NCI-H1105 (cell line): ENCODE measurements around the gene CFAP58.

Experiments used
- DNase-seq: peaks from one replicate; lab custom pipeline; 2025; lab: John Stamatoyannopoulos, UW

CFAP58 gene

GRCh38 chr10:104487794-104488438 is 134.3 kb downstream of the CFAP58 start:
- no peak for DNase-seq

GRCh38 chr10:104488439-104488832 is 134.8 kb downstream of the CFAP58 start:
- no peak for DNase-seq

- DNase-seq: no peak
Observed at GRCh38 chr10:104492329-104492940, 138.8 kb downstream of the CFAP58 start.

GRCh38 chr10:104498347-104499081 is 144.9 kb downstream of the CFAP58 start:
- DNase-seq: no peak

DNA sequence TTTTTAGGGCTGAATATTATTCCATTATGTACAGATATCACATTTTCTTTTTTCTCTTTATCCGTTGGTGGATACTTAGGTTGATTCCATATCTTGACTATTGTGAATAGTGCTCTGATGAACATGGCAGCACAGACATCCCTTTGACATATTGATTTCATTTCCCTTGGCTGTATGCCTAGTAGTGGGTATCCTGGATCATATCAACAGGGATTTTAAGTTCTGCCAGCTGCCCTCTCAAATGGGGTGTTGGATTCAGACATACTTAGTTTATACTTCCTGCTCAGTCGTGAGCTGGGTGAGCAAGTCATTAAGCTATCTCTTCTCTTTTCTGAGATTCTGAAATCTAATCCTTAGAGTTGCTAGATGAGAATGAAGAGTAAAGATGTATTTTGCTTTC is 147.8 kb downstream of the CFAP58 start:
- no peak for DNase-seq

DNA sequence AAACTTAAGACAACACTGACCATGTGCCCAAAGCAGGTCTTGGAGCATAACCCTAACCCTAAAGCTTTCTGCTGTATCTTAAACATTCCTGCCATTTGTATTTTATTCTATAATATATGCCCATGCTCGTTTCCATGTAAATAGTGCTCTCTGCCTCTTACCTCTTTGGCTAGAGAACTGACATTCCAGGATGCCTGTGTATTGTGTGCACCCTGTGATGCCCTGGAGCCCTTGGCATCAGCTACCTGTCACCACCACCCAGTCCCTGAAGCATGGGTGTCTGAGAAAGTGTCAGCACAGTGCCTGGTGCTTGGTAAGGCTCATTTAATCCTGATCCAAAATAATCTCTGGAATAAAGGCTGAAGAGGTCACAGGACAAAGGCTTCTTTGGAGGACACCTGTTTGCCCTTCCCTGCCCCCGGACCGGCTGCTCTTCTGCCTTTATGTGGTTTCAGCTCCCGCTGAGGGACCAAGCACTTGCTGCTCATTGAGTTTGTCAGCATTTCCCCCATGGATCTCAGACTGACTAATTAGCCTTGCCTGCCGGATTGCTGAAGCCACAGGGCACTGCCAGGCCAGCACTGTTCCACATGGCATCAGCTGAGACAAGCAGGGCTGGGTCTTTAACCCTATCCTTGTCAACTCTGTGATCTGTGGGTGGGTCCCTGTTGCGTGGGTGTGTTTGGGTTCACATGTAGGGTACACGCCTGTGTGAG is 148.4 kb downstream of the CFAP58 start:
- no peak for DNase-seq

DNA sequence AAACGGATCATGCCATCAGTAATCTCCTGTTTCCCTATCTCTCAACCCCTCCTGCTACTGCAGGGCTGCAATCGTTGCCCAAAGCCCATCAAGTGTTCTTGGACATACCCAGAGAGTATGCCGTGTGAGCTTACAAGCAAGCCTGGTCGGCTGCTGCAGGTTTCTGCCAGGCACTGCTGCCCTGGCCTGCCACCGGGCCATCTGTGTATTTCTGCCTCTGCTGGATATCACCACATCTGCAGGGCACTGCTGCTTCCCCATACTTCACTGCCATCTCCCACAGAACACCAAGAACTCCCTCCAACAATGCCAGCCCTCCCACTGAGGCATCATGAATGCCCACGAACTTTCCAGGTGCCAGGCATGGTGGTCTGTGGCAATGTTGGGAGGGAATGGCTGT is 149.3 kb downstream of the CFAP58 start:
- no peak for DNase-seq
